Panc1 (cell line): ENCODE results near the gene KRT5. TPM values are rescaled to one million over a fixed set of nuclear protein-coding genes. Genes with fewer than 3 reads are reported as not detected.

Source experiments
- ATAC-seq: fragments of 200-7000 bp; cut with Tn5 transposase; 2 replicates; pipeline ENCODE4 v1.9.1; 2020; ENCODE audit warnings: mild to moderate bottlenecking, moderate library complexity
- BruUV-seq: library from RNA; stranded (reverse); fragments of 400-500 nt; replicated peaks from 2 replicates; lab custom pipeline; 2021; lab: Mats Ljungman, UMichigan
- CTCF ChIA-PET: fragments of 300-600 bp; sonication (Branson Sonifier 250); formaldehyde crosslinking; loops from one replicate; lab custom pipeline; 2022; ENCODE audit warnings: antibody characterized with exemption; lab: Charles Lee
- POLR2A ChIA-PET: fragments of 300-600 bp; sonication (Branson Sonifier 250); formaldehyde crosslinking; loops from one replicate; lab custom pipeline; 2022; ENCODE audit warnings: antibody characterized with exemption; lab: Charles Lee
- DNase-seq: peaks from one replicate; pipeline ENCODE4 v3.0.0-alpha.2; 2010; ENCODE audit warnings: low read depth, low spot score
- H3K27ac ChIP-seq: 2 replicates; pipeline ENCODE4 v1.5.1; 2011; ENCODE audit warnings: mild to moderate bottlenecking, low read length, inconsistent platforms
- H3K27me3 ChIP-seq: fragments of 200-500 bp; sonication (Bioruptor generic); 2 replicates; pipeline ENCODE4 v1.6.0; 2014; ENCODE audit warnings: low read length, inconsistent platforms; ENCODE audit not compliant: control insufficient read depth, insufficient read depth
- H3K36me3 ChIP-seq: fragments of 200-500 bp; sonication (Bioruptor generic); 2 replicates; pipeline ENCODE4 v1.5.1; 2014; ENCODE audit warnings: inconsistent platforms, mild to moderate bottlenecking, low read length, moderate library complexity; ENCODE audit not compliant: control insufficient read depth, insufficient read depth
- H3K4me1 ChIP-seq: 2 replicates; pipeline ENCODE4 v1.5.1; 2011; ENCODE audit warnings: inconsistent platforms, mild to moderate bottlenecking, low read length, moderate library complexity; ENCODE audit not compliant: control insufficient read depth, insufficient read depth
- H3K4me3 ChIP-seq, 2 experiments: 2 replicates each; pipeline ENCODE4 v1.5.1; 2011 to 2012; ENCODE audit warnings: low read depth in 2 of 2, low read length in 2 of 2, mild to moderate bottlenecking in 2 of 2, inconsistent platforms in 1 of 2, moderate library complexity in 1 of 2
- H3K9me3 ChIP-seq: fragments of 200-500 bp; sonication (Bioruptor generic); 2 replicates; pipeline ENCODE4 v1.5.1; 2014; ENCODE audit warnings: low read depth, mild to moderate bottlenecking, inconsistent platforms, low read length, moderate library complexity; ENCODE audit not compliant: control insufficient read depth, insufficient read depth
- POLR2AphosphoS5 ChIP-seq: IDR thresholded peaks from 2 replicates; pipeline ENCODE4 v1.6.1; 2012; ENCODE audit warnings: mild to moderate bottlenecking, low read depth, low read length, moderate library complexity
- SIN3A ChIP-seq: IDR thresholded peaks from 2 replicates; pipeline ENCODE4 v1.6.1; 2012; ENCODE audit warnings: low read depth, mild to moderate bottlenecking, low read length, moderate library complexity, borderline replicate concordance; ENCODE audit not compliant: insufficient read depth
- TCF7L2 ChIP-seq: IDR thresholded peaks from 2 replicates; pipeline ENCODE4 v1.6.1; 2011; ENCODE audit warnings: mild to moderate bottlenecking, low read depth, low read length, inconsistent platforms
- in situ Hi-C: cut with HindIII; loops from 2 replicates; pipeline ENCODE4 v1.10.0; 2016; ENCODE audit warnings: low sequenced_read_pairs, low pct_unique_long_range_greater_than_20kb
- intact Hi-C: fragments of 100-400 bp; cut with micrococcal nuclease; formaldehyde crosslinking; loops from one replicate; pipeline ENCODE4 v1.10.0; 2022; ENCODE audit not compliant: unreplicated experiment
- total RNA-seq: library from RNA; stranded (reverse); gene quantifications from one replicate; pipeline ENCODE4 v1.2.1, GENCODE V29; 2021; ENCODE audit not compliant: unreplicated experiment
- TF ChIP-seq, protein P1 (sequence below), 2 experiments: IDR thresholded peaks; 2 replicates each; pipeline ENCODE4 v1.6.1; 2011 to 2012; ENCODE audit warnings: low read depth in 2 of 2, control low read depth in 1 of 2, low read length in 1 of 2, mild to moderate bottlenecking in 1 of 2, moderate library complexity in 1 of 2; ENCODE audit not compliant: insufficient read depth in 1 of 2
- TF ChIP-seq, protein P2 (sequence below): fragments of 450-650 bp; IDR thresholded peaks from 2 replicates; pipeline ENCODE4 v1.5.1; 2017; ENCODE audit warnings: mild to moderate bottlenecking

The KRT5 gene
- total RNA-seq, 1 experiment from 2014 or later, result not detected

DNA sequence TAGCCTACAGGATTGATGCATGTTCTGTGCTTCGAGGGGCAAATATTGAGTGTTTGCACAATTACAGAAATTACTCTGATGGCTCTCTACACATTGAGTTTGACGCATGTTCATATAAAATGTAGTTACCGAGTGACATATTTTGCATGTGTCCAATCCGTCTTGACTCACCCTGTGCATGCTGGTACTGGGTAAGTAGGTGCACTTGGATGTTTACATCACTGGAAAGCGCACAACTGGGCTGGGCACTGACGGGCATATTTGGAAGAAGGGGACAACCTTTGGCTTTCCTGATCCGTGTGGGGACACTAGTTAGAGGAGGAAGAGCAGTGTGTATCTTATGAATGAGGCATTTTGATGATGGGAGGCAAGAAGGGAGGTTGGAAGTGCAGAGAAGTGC lies 22.2 kb downstream of the KRT5 start:
- Histone ChIP-seq H3K27me3 (peaks cover 9% of the 10 kb centered on the region; the same call in 1 of the 2 replicates), H3K4me1 (no peaks in the 10 kb centered on the region), H3K4me3 (no peak overlapping the region), H3K36me3 (no peaks in the 10 kb centered on the region), H3K27ac (no peak overlapping the region), H3K9me3 (no peaks in the 10 kb centered on the region)
- no peak for DNase-seq
- ChIA-PET POLR2A (no interaction called here), CTCF (no interaction called here)
- in situ Hi-C loops (no loop called here), intact Hi-C loops (no loop called here)
- TF ChIP-seq POLR2AphosphoS5 (no peak), TCF7L2 (no peak), SIN3A (no peak)
- TF ChIP-seq, protein P1, sequence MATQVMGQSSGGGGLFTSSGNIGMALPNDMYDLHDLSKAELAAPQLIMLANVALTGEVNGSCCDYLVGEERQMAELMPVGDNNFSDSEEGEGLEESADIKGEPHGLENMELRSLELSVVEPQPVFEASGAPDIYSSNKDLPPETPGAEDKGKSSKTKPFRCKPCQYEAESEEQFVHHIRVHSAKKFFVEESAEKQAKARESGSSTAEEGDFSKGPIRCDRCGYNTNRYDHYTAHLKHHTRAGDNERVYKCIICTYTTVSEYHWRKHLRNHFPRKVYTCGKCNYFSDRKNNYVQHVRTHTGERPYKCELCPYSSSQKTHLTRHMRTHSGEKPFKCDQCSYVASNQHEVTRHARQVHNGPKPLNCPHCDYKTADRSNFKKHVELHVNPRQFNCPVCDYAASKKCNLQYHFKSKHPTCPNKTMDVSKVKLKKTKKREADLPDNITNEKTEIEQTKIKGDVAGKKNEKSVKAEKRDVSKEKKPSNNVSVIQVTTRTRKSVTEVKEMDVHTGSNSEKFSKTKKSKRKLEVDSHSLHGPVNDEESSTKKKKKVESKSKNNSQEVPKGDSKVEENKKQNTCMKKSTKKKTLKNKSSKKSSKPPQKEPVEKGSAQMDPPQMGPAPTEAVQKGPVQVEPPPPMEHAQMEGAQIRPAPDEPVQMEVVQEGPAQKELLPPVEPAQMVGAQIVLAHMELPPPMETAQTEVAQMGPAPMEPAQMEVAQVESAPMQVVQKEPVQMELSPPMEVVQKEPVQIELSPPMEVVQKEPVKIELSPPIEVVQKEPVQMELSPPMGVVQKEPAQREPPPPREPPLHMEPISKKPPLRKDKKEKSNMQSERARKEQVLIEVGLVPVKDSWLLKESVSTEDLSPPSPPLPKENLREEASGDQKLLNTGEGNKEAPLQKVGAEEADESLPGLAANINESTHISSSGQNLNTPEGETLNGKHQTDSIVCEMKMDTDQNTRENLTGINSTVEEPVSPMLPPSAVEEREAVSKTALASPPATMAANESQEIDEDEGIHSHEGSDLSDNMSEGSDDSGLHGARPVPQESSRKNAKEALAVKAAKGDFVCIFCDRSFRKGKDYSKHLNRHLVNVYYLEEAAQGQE (IDR thresholded peaks at IDR 0.05; ENCODE audit: insufficient read depth in 1 of 2, low read depth in 2 of 2, low read length in 1 of 2), result no peak
- TF ChIP-seq, protein P2, sequence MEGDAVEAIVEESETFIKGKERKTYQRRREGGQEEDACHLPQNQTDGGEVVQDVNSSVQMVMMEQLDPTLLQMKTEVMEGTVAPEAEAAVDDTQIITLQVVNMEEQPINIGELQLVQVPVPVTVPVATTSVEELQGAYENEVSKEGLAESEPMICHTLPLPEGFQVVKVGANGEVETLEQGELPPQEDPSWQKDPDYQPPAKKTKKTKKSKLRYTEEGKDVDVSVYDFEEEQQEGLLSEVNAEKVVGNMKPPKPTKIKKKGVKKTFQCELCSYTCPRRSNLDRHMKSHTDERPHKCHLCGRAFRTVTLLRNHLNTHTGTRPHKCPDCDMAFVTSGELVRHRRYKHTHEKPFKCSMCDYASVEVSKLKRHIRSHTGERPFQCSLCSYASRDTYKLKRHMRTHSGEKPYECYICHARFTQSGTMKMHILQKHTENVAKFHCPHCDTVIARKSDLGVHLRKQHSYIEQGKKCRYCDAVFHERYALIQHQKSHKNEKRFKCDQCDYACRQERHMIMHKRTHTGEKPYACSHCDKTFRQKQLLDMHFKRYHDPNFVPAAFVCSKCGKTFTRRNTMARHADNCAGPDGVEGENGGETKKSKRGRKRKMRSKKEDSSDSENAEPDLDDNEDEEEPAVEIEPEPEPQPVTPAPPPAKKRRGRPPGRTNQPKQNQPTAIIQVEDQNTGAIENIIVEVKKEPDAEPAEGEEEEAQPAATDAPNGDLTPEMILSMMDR, result no peak
- BruUV-seq, result no TSS peak
- ATAC-seq, result no peak

GRCh38 chr12:52496590-52497071 lies 23.6 kb downstream of the KRT5 start:
- intact Hi-C loops, result no loop called here
- Histone ChIP-seq H3K9me3 (no peaks in the 10 kb centered on the region), H3K27ac (no peak overlapping the region), H3K36me3 (no peaks in the 10 kb centered on the region), H3K4me1 (no peaks in the 10 kb centered on the region), H3K27me3 (peaks cover 9% of the 10 kb centered on the region; the same call in 1 of the 2 replicates), H3K4me3 (no peak overlapping the region)
- in situ Hi-C loops, result no loop called here
- DNase-seq (no peak), ATAC-seq (no peak)
- TF ChIP-seq, protein P1 (IDR thresholded peaks at IDR 0.05; ENCODE audit: insufficient read depth in 1 of 2, low read depth in 2 of 2, low read length in 1 of 2), result no peak
- no peak for TF ChIP-seq SIN3A
- TF ChIP-seq, protein P2, result no peak
- no peak for TF ChIP-seq TCF7L2
- TF ChIP-seq POLR2AphosphoS5, result no peak
- BruUV-seq, result no TSS peak
- POLR2A ChIA-PET, result no interaction called here
- CTCF ChIA-PET, result no interaction called here
